Panc1 (cell line): ENCODE measurements around the gene SIGLECL1. TPM values are rescaled to one million over a fixed set of nuclear protein-coding genes. Genes with fewer than 3 reads are reported as not detected.
"Not testable (repeated sequence)": the region's sequence is repeated elsewhere in the genome, so short reads cannot be mapped to it uniquely, and the experiment has no call there.

Experiments used
- ATAC-seq: fragments of 200-7000 bp; cut with Tn5 transposase; 2 replicates; pipeline ENCODE4 v1.9.1; 2020; ENCODE audit warnings: mild to moderate bottlenecking, moderate library complexity
- BruUV-seq: library from RNA; stranded (reverse); fragments of 400-500 nt; replicated peaks from 2 replicates; lab custom pipeline; 2021; lab: Mats Ljungman, UMichigan
- CTCF ChIA-PET: fragments of 300-600 bp; sonication (Branson Sonifier 250); formaldehyde crosslinking; loops from one replicate; lab custom pipeline; 2022; ENCODE audit warnings: antibody characterized with exemption; lab: Charles Lee
- POLR2A ChIA-PET: fragments of 300-600 bp; sonication (Branson Sonifier 250); formaldehyde crosslinking; loops from one replicate; lab custom pipeline; 2022; ENCODE audit warnings: antibody characterized with exemption; lab: Charles Lee
- DNase-seq: peaks from one replicate; pipeline ENCODE4 v3.0.0-alpha.2; 2010; ENCODE audit warnings: low read depth, low spot score
- H3K27ac ChIP-seq: 2 replicates; pipeline ENCODE4 v1.5.1; 2011; ENCODE audit warnings: mild to moderate bottlenecking, low read length, inconsistent platforms
- H3K27me3 ChIP-seq: fragments of 200-500 bp; sonication (Bioruptor generic); 2 replicates; pipeline ENCODE4 v1.6.0; 2014; ENCODE audit warnings: low read length, inconsistent platforms; ENCODE audit not compliant: control insufficient read depth, insufficient read depth
- H3K36me3 ChIP-seq: fragments of 200-500 bp; sonication (Bioruptor generic); 2 replicates; pipeline ENCODE4 v1.5.1; 2014; ENCODE audit warnings: inconsistent platforms, mild to moderate bottlenecking, low read length, moderate library complexity; ENCODE audit not compliant: control insufficient read depth, insufficient read depth
- H3K4me1 ChIP-seq: 2 replicates; pipeline ENCODE4 v1.5.1; 2011; ENCODE audit warnings: inconsistent platforms, mild to moderate bottlenecking, low read length, moderate library complexity; ENCODE audit not compliant: control insufficient read depth, insufficient read depth
- H3K4me3 ChIP-seq, 2 experiments: 2 replicates each; pipeline ENCODE4 v1.5.1; 2011 to 2012; ENCODE audit warnings: low read depth in 2 of 2, low read length in 2 of 2, mild to moderate bottlenecking in 2 of 2, inconsistent platforms in 1 of 2, moderate library complexity in 1 of 2
- H3K9me3 ChIP-seq: fragments of 200-500 bp; sonication (Bioruptor generic); 2 replicates; pipeline ENCODE4 v1.5.1; 2014; ENCODE audit warnings: low read depth, mild to moderate bottlenecking, inconsistent platforms, low read length, moderate library complexity; ENCODE audit not compliant: control insufficient read depth, insufficient read depth
- CTCF ChIP-seq: fragments of 450-650 bp; IDR thresholded peaks from 2 replicates; pipeline ENCODE4 v1.5.1; 2017; ENCODE audit warnings: mild to moderate bottlenecking
- POLR2AphosphoS5 ChIP-seq: IDR thresholded peaks from 2 replicates; pipeline ENCODE4 v1.6.1; 2012; ENCODE audit warnings: mild to moderate bottlenecking, low read depth, low read length, moderate library complexity
- REST ChIP-seq, 2 experiments: IDR thresholded peaks; 2 replicates each; pipeline ENCODE4 v1.6.1; 2011 to 2012; ENCODE audit warnings: low read depth in 2 of 2, control low read depth in 1 of 2, low read length in 1 of 2, mild to moderate bottlenecking in 1 of 2, moderate library complexity in 1 of 2; ENCODE audit not compliant: insufficient read depth in 1 of 2
- SIN3A ChIP-seq: IDR thresholded peaks from 2 replicates; pipeline ENCODE4 v1.6.1; 2012; ENCODE audit warnings: low read depth, mild to moderate bottlenecking, low read length, moderate library complexity, borderline replicate concordance; ENCODE audit not compliant: insufficient read depth
- TCF7L2 ChIP-seq: IDR thresholded peaks from 2 replicates; pipeline ENCODE4 v1.6.1; 2011; ENCODE audit warnings: mild to moderate bottlenecking, low read depth, low read length, inconsistent platforms
- in situ Hi-C: cut with HindIII; loops from 2 replicates; pipeline ENCODE4 v1.10.0; 2016; ENCODE audit warnings: low sequenced_read_pairs, low pct_unique_long_range_greater_than_20kb
- intact Hi-C: fragments of 100-400 bp; cut with micrococcal nuclease; formaldehyde crosslinking; loops from one replicate; pipeline ENCODE4 v1.10.0; 2022; ENCODE audit not compliant: unreplicated experiment
- total RNA-seq: library from RNA; stranded (reverse); gene quantifications from one replicate; pipeline ENCODE4 v1.2.1, GENCODE V29; 2021; ENCODE audit not compliant: unreplicated experiment

The SIGLECL1 gene
- total RNA-seq, 1 experiment from 2014 or later = not detected

GRCh38 chr19:51224163-51224641 is 26.7 kb upstream of the SIGLECL1 start:
- ChIA-PET POLR2A (no interaction called here), CTCF (interaction anchor here (0.6 kb wide), 1 partner anchor 467 kb away, joined by 4 read pairs; no protein-coding TSS in a partner anchor)
- in situ Hi-C loops = no loop called here
- intact Hi-C loops = no loop called here
- no peak for TF ChIP-seq REST (IDR thresholded peaks at IDR 0.05; ENCODE audit: insufficient read depth in 1 of 2, low read depth in 2 of 2, low read length in 1 of 2)
- TF ChIP-seq SIN3A = no peak
- no peak for TF ChIP-seq TCF7L2
- no peak for TF ChIP-seq CTCF
- no peak for DNase-seq
- H3K36me3 ChIP-seq = no peaks in the 10 kb centered on the region
- no peaks in the 10 kb centered on the region for H3K4me1 ChIP-seq
- no TSS peak for BruUV-seq
- no peak overlapping the region for H3K4me3 ChIP-seq
- ATAC-seq = no peak
- peaks cover 5% of the 10 kb centered on the region; the same call in 1 of the 2 replicates for H3K27me3 ChIP-seq
- no peaks in the 10 kb centered on the region for H3K9me3 ChIP-seq
- no peak overlapping the region for H3K27ac ChIP-seq

- H3K4me1 ChIP-seq, BruUV-seq, DNase-seq, H3K4me3 ChIP-seq, H3K27ac ChIP-seq, ATAC-seq, H3K9me3 ChIP-seq, CTCF ChIA-PET, in situ Hi-C loops, intact Hi-C loops, H3K36me3 ChIP-seq, H3K27me3 ChIP-seq, POLR2A ChIA-PET: not testable (repeated sequence)
These were observed 25.9 kb upstream of the SIGLECL1 start, which contains the start of gene CD33 for GRCh38 chr19:51224898-51225393. Gene CD33 (plus strand): TSS chr19:51225080. CDS start chr19:51225119, 39 bp downstream.

- intact Hi-C loops = no loop called here
- ChIA-PET CTCF (no interaction called here), POLR2A (no interaction called here)
- no TSS peak for BruUV-seq
- H3K27me3 ChIP-seq = peaks cover 5% of the 10 kb centered on the region; the same call in 1 of the 2 replicates
- no peak overlapping the region for H3K4me3 ChIP-seq
- DNase-seq (no peak), ATAC-seq (no peak)
- no peaks in the 10 kb centered on the region for H3K4me1 ChIP-seq
- TF ChIP-seq SIN3A (no peak), TCF7L2 (no peak), CTCF (no peak), POLR2AphosphoS5 (no peak), REST (IDR thresholded peaks at IDR 0.05; ENCODE audit: insufficient read depth in 1 of 2, low read depth in 2 of 2, low read length in 1 of 2) (no peak)
- H3K9me3 ChIP-seq = no peaks in the 10 kb centered on the region
- H3K36me3 ChIP-seq = no peaks in the 10 kb centered on the region
- no peak overlapping the region for H3K27ac ChIP-seq
- in situ Hi-C loops = no loop called here
These were observed 24.8 kb upstream of the SIGLECL1 start for GRCh38 chr19:51226067-51226466.
